GM12878 (cell line): ENCODE measurements around the gene MEIS1. TPM values are rescaled to one million over a fixed set of nuclear protein-coding genes. Genes with fewer than 3 reads are reported as not detected.

Experiments
- ATAC-seq: fragments of 200-7000 bp; cut with Tn5 transposase; 3 replicates; pipeline ENCODE4 v1.9.1; 2020; ENCODE audit warnings: mild to moderate bottlenecking, moderate library complexity
- BruUV-seq: library from RNA; stranded (reverse); fragments of 400-500 nt; replicated peaks from 2 replicates; lab custom pipeline; 2021; lab: Mats Ljungman, UMichigan
- CTCF ChIA-PET: fragments of 300-600 bp; sonication (Branson Sonifier 250); formaldehyde crosslinking; extraction: SDS; loops from one replicate; lab custom pipeline; 2021; ENCODE audit warnings: inconsistent platforms; lab: Yijun Ruan, JAX
- POLR2A ChIA-PET: fragments of 350-600 bp; formaldehyde crosslinking; extraction: SDS; loops from one replicate; lab custom pipeline; 2021; ENCODE audit warnings: inconsistent platforms; lab: Charles Lee
- RAD21 ChIA-PET: fragments of 300-600 bp; sonication (Branson Sonifier 250); formaldehyde crosslinking; loops from one replicate; lab custom pipeline; 2023; ENCODE audit warnings: antibody characterized with exemption; ENCODE audit not compliant: unreplicated experiment; lab: Charles Lee
- SMC1A ChIA-PET: fragments of 300-600 bp; sonication (Branson Sonifier 250); formaldehyde crosslinking; loops from one replicate; lab custom pipeline; 2023; ENCODE audit not compliant: unreplicated experiment, uncharacterized antibody; lab: Charles Lee
- DNase-seq: peaks from one replicate; pipeline ENCODE4 v3.0.0-alpha.2; 2011; ENCODE audit warnings: low read depth, low spot score
- FAIRE-seq: peaks from 3 replicates; lab custom pipeline; 2011; peaks lifted over from hg19 to GRCh38; lab: Jason Lieb, UNC
- H2AFZ ChIP-seq: 2 replicates; pipeline ENCODE4 v1.6.0; 2011; ENCODE audit warnings: low read depth, low read length, control low read depth; ENCODE audit not compliant: control insufficient read depth
- H3K27ac ChIP-seq: 2 replicates; pipeline ENCODE4 v1.5.1; 2011; ENCODE audit warnings: control low read depth; ENCODE audit not compliant: control insufficient read depth, insufficient read depth
- H3K27me3 ChIP-seq, 2 experiments: replicated peaks in 1 of 2; 2 replicates each; pipeline versions ENCODE4 v1.6.0 to v1.6.1; 2011; ENCODE audit warnings: low read length in 1 of 2; ENCODE audit not compliant: control insufficient read depth in 2 of 2, insufficient read depth in 2 of 2
- H3K36me3 ChIP-seq, 2 experiments: 2 replicates each; pipeline ENCODE4 v1.5.1; 2011; ENCODE audit warnings: low read length in 1 of 2; ENCODE audit not compliant: control insufficient read depth in 2 of 2, insufficient read depth in 2 of 2
- H3K4me1 ChIP-seq: 2 replicates; pipeline ENCODE4 v1.6.1; 2011; ENCODE audit warnings: mild to moderate bottlenecking, low read length, moderate library complexity, mixed read lengths; ENCODE audit not compliant: control insufficient read depth, insufficient read depth
- H3K4me2 ChIP-seq: 2 replicates; pipeline ENCODE4 v1.6.0; 2011; ENCODE audit warnings: control low read depth; ENCODE audit not compliant: control insufficient read depth, insufficient read depth
- H3K4me3 ChIP-seq: fragments of 200-600 bp; sonication (generic); 2 replicates; pipeline ENCODE4 v1.5.1; 2016
- H3K79me2 ChIP-seq: 2 replicates; pipeline ENCODE4 v1.6.0; 2011; ENCODE audit warnings: low read length; ENCODE audit not compliant: control insufficient read depth, insufficient read depth
- H3K9ac ChIP-seq: 2 replicates; pipeline ENCODE4 v1.8.0; 2011; ENCODE audit warnings: low read length, control low read depth, mixed read lengths; ENCODE audit not compliant: control insufficient read depth, insufficient read depth
- H3K9me3 ChIP-seq: replicated peaks from 3 replicates; pipeline ENCODE4 v1.5.1; 2011; ENCODE audit warnings: mild to moderate bottlenecking, low read length; ENCODE audit not compliant: control insufficient read depth, insufficient read depth
- H4K20me1 ChIP-seq: 2 replicates; pipeline ENCODE4 v1.6.0; 2011; ENCODE audit not compliant: control insufficient read depth, insufficient read depth
- BMI1 ChIP-seq: fragments of 450-650 bp; IDR thresholded peaks from 2 replicates; pipeline ENCODE4 v1.6.1; 2016; ENCODE audit warnings: mild to moderate bottlenecking, moderate library complexity, borderline replicate concordance
- IKZF1 ChIP-seq: fragments of 450-650 bp; conservative IDR thresholded peaks from 2 replicates; pipeline ENCODE4 v1.6.1; 2017; ENCODE audit warnings: antibody characterized with exemption, mild to moderate bottlenecking
- IKZF2 ChIP-seq, 2 experiments: fragments of 450-650 bp; IDR thresholded peaks; 2 replicates each; pipeline ENCODE4 v1.6.1; 2017; ENCODE audit warnings: mild to moderate bottlenecking in 2 of 2, moderate library complexity in 2 of 2
- POU2F2 ChIP-seq: IDR thresholded peaks from 3 replicates; pipeline ENCODE4 v1.6.1; 2011; ENCODE audit warnings: low read depth, mild to moderate bottlenecking, low read length, borderline replicate concordance
- RBBP5 ChIP-seq: fragments of 200-600 bp; sonication (generic); conservative IDR thresholded peaks from 2 replicates; pipeline ENCODE4 v1.6.1; 2016
- SIN3A ChIP-seq: IDR thresholded peaks from 2 replicates; pipeline ENCODE4 v1.6.1; 2012; ENCODE audit warnings: low read depth, low read length, improper control_type of control experiment
- ZBED1 ChIP-seq: IDR thresholded peaks from 2 replicates; pipeline ENCODE4 v1.6.1; 2016; ENCODE audit warnings: borderline replicate concordance
- ZNF384 ChIP-seq: IDR thresholded peaks from 2 replicates; pipeline ENCODE4 v1.6.1; 2012; ENCODE audit warnings: low read depth, mild to moderate bottlenecking, low read length, improper control_type of control experiment, borderline replicate concordance
- WGBS: methylation state at CpG from one replicate; pipeline ENCODE4 v1.1.6; 2016; ENCODE audit warnings: low lambda C conversion rate; ENCODE audit not compliant: insufficient replicate concordance, insufficient coverage; ENCODE audit errors: missing lambda C conversion rate; 5-methylcytosine and 5-hydroxymethylcytosine counted together
- in situ Hi-C: fragments of 300-500 bp; cut with MboI; formaldehyde crosslinking; loops from 9 replicates; pipeline ENCODE4 v1.14.3; 2018; ENCODE audit warnings: mixed read lengths
- intact Hi-C: fragments of 100-400 bp; cut with micrococcal nuclease; formaldehyde crosslinking; loops from one replicate; pipeline ENCODE4 v1.14.2; 2022; ENCODE audit not compliant: unreplicated experiment
- polyA plus RNA-seq, 11 experiments: library from polyadenylated mRNA; depleted of rRNA in 4 of 11; unstranded in 6 of 11; stranded (reverse) in 5 of 11; fragments of >200 nt; fragmentation: Nextera tagmentation in 4 of 11; fragmentation: Illumina TruSeq in 1 of 11; extraction: Ambion mirVana in 4 of 11; extraction: Trizol in 1 of 11; gene quantifications; 1 replicate in 1 of 11; 2 replicates in 10 of 11; pipeline versions ENCODE4 v1.2.1 to v1.2.3, GENCODE V29; 2011 to 2016; ENCODE audit warnings: inconsistent platforms in 2 of 11, missing spikeins in 2 of 11, low read depth in 1 of 11
- total RNA-seq, 4 experiments: library from RNA; depleted of rRNA in 3 of 4; stranded (reverse); fragments of >200 nt in 3 of 4; fragmentation: Illumina TruSeq in 1 of 4; extraction: Trizol in 1 of 4; gene quantifications; 2 replicates each; pipeline versions ENCODE4 v1.2.1 to v1.2.3, GENCODE V29; 2013 to 2021
- TF ChIP-seq, protein P1 (sequence below): IDR thresholded peaks from 2 replicates; pipeline ENCODE4 v1.6.1; 2012; ENCODE audit warnings: low read depth, low read length, improper control_type of control experiment
- TF ChIP-seq, protein P2 (sequence below): fragments of 450-650 bp; IDR thresholded peaks from 2 replicates; pipeline ENCODE4 v1.6.1; 2017; ENCODE audit warnings: mild to moderate bottlenecking

The MEIS1 gene
- total and polyA plus RNA-seq, 10 of the 15 experiments (the other 5 are each of a cell fraction or from before 2014, with no cell fraction given), result 0.04 to 0.31 (median 0.14) TPM; not detected in 6

DNA sequence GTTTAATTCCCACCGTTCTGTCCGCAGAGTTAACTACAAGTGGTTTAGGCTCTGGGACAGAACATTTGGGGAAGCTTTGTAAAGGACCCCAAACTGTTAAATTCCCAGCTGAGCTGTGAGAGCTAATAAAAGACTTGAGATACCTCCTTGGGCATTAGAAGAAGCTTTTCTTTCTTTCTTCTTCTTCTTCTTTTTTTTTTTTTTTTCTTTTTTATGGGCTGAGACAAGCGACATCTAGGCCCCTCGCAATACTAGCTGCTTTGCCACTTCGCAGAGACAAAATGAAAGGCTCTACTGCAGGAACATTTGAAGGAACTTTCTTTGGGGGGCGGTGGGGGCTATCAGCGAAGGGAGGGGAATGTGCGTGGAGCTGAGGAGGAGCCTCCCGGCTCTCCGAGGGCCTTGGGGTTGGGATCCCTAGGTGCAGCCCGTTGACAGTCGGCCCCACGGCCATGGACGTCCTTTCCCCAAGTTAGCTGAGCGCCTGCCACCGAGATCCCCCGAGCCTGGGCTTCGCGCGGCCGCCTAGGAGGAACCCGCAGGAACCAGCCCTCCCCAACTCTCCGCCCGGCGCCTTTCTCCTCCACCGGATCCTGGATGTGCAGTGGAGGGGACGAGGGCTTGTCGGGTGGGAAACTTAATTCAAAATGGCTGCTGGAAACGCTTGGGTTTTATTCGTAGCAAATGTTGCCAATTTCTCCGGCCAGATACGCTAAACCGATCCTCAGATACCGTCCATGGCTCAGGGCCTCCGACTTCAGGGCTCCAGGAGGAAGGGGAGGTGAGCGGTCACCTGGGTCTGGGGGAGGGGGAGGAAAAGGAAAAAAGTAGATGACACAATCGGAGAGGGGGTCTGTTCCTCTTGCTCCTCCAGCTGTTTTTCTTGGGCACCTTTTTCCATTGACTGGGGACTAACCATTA lies 4.2 kb downstream of the MEIS1 start:
- peaks cover 4 to 25% of the 10 kb centered on the region in 2 experiments for H3K27me3 ChIP-seq
- BruUV-seq, result no TSS peak
- 39% methylated on average over 24 of the region's 37 CpGs for WGBS
- H3K27ac ChIP-seq, result no peak overlapping the region
- H3K9me3 ChIP-seq, result no peaks in the 10 kb centered on the region
- H4K20me1 ChIP-seq, result no peaks in the 10 kb centered on the region
- H3K4me2 ChIP-seq, result no peak overlapping the region
- H2AFZ ChIP-seq, result no peak overlapping the region
- intact Hi-C loops, result no loop called here
- FAIRE-seq (no peak), DNase-seq (no peak), ATAC-seq (no peak)
- H3K36me3 ChIP-seq, result no peaks in the 10 kb centered on the region
- ChIA-PET SMC1A (no interaction called here), RAD21 (no interaction called here), POLR2A (interaction anchor here (0.6 kb wide), 1 partner anchor 540 kb away, joined by 3 read pairs; no protein-coding TSS in a partner anchor), CTCF (no interaction called here)
- no peak overlapping the region for H3K4me3 ChIP-seq
- H3K4me1 ChIP-seq, result no peaks in the 10 kb centered on the region
- TF ChIP-seq, protein P1, sequence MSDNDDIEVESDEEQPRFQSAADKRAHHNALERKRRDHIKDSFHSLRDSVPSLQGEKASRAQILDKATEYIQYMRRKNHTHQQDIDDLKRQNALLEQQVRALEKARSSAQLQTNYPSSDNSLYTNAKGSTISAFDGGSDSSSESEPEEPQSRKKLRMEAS, result no peak
- TF ChIP-seq POU2F2 (no peak), RBBP5 (no peak), IKZF1 (no peak), IKZF2 (IDR thresholded peaks at IDR 0.05) (no peak), ZBED1 (no peak), BMI1 (no peak), SIN3A (no peak), ZNF384 (no peak)
- TF ChIP-seq, protein P2, sequence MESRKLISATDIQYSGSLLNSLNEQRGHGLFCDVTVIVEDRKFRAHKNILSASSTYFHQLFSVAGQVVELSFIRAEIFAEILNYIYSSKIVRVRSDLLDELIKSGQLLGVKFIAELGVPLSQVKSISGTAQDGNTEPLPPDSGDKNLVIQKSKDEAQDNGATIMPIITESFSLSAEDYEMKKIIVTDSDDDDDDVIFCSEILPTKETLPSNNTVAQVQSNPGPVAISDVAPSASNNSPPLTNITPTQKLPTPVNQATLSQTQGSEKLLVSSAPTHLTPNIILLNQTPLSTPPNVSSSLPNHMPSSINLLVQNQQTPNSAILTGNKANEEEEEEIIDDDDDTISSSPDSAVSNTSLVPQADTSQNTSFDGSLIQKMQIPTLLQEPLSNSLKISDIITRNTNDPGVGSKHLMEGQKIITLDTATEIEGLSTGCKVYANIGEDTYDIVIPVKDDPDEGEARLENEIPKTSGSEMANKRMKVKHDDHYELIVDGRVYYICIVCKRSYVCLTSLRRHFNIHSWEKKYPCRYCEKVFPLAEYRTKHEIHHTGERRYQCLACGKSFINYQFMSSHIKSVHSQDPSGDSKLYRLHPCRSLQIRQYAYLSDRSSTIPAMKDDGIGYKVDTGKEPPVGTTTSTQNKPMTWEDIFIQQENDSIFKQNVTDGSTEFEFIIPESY, result no peak
- H3K79me2 ChIP-seq, result no peaks in the 10 kb centered on the region
- no peak overlapping the region for H3K9ac ChIP-seq
- in situ Hi-C loops, result loop anchor here (25.0 kb wide), 2 partner anchors 1398 to 1998 kb away; no protein-coding TSS in a partner anchor
